ENCODE results near the gene TAF7. TPM values are rescaled to one million over a fixed set of nuclear protein-coding genes. Genes with fewer than 3 reads are reported as not detected.

Gene TAF7, protein sequence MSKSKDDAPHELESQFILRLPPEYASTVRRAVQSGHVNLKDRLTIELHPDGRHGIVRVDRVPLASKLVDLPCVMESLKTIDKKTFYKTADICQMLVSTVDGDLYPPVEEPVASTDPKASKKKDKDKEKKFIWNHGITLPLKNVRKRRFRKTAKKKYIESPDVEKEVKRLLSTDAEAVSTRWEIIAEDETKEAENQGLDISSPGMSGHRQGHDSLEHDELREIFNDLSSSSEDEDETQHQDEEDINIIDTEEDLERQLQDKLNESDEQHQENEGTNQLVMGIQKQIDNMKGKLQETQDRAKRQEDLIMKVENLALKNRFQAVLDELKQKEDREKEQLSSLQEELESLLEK
- total RNA-seq: 31.8 and 38.5 TPM in 2 replicates

DNA sequence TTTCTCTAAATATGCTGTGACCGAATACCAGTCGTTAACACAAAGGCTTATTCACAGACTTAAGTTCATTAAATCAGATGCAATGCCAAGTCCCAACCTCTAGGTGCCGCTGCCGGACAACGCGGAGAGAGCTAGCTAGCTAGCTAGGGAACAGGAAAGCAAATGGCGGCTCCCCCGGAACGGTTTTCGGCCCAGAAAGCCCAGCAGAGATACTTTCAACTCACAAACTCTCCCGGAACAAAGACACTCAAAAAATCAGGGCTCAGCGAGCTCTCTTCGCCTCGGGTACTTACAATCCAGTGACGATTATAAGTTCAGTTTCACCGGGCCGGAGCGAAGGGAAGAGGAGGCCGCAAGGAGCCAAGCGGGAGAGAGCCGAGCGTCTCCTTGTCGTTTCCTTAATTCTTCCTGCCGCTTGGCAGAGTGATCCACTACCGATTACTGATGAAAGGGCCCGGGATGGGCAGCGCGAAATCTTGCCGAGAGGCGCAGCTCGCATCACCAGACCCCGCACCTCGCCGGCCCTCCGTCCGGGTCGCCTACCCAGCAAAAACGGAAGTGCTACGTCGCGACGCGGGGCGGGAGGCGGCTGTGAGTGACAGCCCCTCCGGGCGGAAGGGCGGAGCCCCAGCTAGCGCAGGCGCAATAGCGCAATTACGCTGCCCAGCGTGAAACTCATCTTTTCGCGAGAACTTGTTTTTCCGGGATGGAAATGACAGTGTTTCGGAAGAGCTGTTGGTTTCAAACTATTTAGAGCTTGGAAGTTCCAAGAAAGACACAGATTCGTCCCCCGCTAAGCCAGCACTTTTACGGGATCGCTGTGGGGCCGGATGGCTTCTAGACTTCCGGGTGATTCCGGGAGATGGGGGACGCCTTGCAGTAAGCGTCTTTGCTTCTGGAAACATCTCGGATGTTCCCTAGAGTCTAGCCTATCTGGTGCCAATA, at the start of gene TAF7:
TSS of gene TAF7 (minus strand) at position 560 of the 945 bp plus-strand sequence. CDS start 740 bp downstream, outside the sequence.

DNA sequence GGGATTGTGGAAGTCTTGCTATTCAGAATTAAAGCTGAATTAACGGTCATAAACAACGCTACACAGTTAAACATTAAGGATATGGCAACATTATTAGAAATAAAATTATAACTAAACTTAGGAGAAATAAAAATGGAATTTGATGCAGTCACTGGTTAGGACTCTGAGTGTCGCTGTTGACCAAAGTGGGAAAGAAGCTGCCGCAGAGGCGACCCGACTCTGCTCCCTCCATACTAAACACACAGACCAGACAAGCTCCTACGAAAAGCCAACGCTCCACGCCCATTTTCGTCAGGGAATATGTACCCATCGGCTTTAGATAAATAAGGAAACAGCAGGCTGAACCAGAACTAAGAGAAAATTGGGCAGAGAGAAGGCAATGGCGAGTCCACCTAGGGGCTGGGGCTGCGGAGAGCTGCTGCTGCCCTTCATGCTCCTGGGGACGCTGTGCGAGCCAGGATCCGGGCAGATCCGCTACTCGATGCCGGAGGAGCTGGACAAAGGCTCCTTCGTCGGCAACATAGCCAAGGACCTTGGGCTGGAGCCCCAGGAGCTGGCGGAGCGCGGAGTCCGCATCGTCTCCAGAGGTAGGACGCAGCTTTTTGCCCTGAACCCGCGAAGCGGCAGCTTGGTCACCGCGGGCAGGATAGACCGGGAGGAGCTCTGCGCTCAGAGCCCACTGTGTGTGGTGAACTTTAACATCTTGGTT, 43.5 kb upstream of the TAF7 start, which contains the start of gene PCDHGA5:
TSS of gene PCDHGA5 (plus strand) at position 211 of the 709 bp plus-strand sequence. CDS start at position 380, 169 bp downstream.

DNA sequence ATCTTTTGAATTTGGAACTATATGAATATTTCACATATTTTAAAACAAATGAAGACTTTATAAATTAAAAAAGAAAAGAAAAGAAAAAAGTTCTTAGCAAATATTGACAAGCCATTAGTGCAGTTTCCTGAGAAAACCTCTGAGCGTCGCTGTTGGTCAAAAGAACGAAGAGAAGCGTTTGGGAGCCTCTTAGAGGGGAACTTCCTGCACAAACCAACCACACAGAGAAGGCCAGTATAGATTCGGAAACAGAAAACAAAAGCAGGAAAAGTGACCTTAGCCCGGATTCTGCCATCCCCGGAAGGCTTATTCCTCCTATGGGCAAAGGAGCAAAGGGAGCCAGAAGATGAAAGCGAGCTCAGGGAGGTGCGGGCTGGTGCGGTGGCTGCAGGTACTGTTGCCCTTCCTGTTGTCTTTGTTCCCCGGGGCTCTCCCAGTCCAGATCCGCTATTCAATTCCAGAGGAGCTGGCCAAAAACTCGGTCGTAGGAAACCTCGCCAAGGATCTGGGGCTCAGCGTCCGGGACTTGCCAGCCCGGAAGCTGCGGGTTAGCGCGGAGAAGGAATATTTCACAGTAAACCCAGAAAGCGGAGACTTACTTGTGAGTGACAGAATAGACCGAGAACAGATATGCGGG, 39.3 kb upstream of the TAF7 start, which contains the start of gene PCDHGB2:
TSS of gene PCDHGB2 (plus strand) at position 205 of the 637 bp plus-strand sequence. CDS start at position 347, 142 bp downstream.

DNA sequence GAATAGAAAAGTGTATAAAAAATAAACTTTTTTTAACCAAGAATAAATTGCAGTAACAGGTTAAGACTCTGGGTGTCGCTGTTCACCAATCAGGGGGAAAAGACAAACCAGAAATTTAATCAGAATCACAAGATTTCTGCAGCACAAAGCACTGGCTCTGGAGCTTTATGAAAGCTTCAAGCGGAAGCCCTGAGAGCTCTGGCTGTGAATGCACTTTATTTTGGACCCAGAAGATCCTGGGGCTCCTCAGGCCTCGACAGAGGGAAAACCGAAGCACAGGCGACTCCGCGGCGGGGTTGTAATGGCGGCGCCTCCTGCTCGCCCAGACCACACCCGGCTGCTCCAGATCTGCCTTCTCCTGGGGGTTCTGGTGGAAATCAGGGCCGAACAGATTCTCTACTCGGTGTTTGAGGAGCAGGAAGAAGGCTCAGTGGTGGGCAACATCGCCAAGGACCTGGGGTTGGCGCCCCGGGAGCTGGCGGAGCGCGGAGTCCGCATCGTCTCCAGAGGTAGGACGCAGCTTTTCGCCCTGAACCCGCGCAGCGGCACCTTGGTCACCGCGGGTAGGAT, 34.4 kb upstream of the TAF7 start, which contains the start of gene PCDHGA4:
TSS of gene PCDHGA4 (plus strand) at position 122 of the 570 bp plus-strand sequence. CDS start at position 209, 87 bp downstream.

DNA sequence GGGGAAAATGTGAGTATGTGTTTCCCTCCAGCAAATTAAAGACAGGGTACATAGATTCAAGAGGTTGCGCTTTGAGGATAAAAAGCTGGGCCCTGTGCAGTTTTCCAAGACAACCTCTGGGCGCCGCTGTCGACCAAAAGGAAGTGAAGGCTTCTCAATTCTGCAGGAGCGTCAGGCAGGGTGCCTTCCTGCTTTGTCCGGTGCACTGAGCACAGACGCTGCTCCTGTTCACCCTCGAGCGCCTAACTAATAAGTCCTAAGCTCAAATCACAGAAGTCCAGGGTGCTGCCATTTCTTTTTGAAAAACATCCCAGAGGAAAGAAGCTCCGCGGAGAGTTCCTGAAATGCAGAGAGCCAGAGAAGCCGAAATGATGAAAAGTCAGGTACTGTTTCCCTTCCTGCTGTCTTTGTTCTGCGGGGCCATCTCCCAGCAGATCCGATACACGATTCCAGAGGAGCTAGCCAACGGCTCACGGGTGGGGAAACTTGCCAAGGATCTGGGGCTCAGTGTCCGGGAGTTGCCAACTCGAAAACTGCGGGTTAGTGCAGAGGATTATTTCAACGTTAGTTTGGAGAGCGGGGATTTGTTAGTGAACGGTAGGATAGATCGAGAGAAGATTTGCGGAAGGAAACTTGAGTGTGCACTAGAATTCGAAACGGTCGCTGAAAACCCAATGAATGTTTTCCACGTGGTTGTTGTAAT, 29.5 kb upstream of the TAF7 start, which contains the start of gene PCDHGB1:
TSS of gene PCDHGB1 (plus strand) at position 183 of the 703 bp plus-strand sequence. CDS start at position 345, 162 bp downstream.

DNA sequence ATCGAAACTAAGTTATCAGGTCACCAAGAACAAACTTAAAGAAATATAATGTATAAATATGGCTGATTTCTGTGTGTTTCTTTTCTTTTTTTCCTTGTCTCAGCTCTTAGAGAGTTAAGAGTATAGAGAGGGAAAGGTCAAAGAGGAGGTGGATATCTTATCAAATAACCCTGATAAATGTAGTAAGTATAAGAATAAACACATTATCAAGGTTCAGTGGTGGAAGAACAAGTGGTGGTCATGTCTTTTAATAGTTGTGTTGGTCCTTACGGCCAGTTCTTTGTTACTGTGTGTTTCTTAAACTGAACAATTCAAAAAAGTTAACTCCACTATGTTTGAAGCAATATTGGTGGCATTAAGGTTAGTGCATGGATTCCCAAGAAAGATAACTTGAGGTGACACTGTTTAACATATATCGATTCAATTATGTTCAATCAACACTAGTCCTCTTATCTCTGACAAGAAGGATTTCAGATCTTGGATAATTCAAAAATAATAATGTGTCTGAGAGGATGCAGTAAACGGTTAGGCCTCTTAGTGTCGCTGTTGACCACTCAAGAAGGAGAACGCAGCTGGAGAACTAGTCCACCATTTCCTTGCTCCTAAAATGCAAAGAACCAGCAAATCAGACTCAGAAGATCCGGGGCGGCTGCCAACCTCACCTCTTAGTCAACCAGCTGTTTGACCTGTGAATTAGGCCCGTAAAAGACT, 22.8 kb upstream of the TAF7 start, which contains the start of gene PCDHGA3:
TSS of gene PCDHGA3 (plus strand) at position 588 of the 711 bp plus-strand sequence. CDS start 205 bp downstream, outside the sequence.

DNA sequence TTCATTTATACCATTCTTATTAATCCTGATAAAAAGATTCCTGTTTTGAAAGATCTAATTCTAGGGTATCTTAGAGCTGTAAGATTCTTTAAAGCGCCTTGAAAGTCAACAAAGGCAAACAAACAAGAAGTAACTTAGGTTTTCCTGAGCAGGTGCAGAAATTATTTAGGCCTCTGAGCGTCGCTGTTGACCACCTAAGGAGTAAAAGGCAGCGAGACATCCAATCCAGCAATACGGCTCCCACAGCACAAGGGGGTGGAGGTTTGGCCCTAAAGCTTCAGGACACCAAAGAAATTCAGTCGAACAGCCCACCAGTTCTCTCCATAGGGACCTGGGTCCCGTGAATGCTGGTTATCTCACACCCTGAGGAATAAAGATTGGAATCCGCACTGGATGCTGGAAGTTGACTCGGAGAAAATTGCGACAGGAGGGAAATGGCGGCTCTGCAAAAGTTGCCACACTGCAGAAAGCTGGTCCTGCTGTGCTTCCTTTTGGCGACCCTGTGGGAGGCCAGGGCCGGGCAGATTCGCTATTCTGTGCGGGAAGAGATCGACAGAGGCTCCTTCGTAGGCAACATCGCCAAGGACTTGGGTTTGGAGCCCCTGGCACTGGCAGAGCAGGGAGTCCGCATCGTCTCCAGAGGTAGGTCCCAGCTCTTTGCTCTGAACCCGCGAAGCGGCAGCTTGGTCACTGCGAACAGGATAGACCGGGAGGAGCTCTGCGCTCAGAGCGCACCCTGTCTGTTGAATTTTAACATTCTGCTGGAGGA, 18.1 kb upstream of the TAF7 start, which contains the start of gene PCDHGA2:
TSS of gene PCDHGA2 (plus strand) at position 223 of the 769 bp plus-strand sequence.

DNA sequence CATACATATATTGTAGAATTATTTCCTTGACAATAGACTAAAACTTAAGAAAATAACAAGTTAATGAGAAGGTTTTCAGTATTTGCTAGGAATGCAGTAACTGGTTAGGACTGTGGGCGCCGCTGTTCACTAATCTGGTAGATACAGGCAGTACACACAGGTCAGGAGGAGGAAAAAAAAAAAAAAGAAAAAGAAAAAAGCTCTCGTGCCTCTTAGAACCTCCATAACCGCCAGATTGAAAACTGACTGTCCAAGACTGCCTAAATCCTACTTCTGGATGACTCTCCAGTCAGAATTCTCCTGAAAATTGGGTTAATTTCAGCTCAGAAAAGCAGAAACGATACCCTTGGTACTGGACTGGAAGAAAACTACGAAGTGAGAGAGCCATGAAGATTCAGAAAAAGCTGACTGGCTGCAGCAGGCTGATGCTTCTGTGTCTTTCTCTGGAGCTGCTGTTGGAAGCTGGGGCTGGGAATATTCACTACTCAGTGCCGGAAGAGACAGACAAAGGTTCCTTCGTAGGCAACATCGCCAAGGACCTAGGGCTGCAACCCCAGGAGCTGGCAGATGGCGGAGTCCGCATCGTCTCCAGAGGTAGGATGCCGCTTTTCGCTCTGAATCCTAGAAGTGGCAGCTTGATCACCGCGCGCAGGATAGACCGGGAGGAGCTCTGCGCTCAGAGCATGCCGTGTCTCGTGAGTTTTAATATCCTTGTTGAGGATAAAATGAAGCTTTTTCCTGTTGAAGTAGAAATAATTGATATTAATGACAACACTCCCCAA, 9.9 kb upstream of the TAF7 start, which contains the start of gene PCDHGA1:
TSS of gene PCDHGA1 (plus strand) at position 216 of the 782 bp plus-strand sequence.

DNA sequence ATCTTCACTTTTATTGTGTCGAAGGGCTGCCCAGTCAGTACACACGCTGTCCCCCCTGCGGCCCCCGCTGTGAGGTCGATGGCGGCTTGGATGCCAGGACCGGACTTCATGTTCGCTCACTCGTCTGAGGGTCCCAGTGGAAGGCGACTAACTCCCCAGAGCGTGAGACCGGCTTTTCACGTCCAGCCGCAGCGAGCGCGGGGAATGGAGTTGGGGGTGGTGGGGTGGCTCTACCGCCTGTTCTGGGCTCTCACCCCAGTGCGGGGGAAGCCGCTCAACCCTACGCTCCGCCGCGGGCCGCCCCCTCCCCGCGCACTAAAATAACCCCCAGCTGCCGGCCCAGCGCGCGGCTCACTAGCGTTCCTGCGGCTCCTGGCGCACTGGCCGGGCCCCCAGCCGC, 16.8 kb downstream of the TAF7 start, which contains the start of gene SLC25A2:
TSS of gene SLC25A2 (minus strand) at position 294 of the 400 bp plus-strand sequence. CDS start at position 110, 184 bp downstream.

Other genes starting within 250 kb of the TAF7 start
- gene PCDHB2, start 226.2 kb downstream of the TAF7 start, total RNA-seq: 0.34 and 0.45 TPM in 2 replicates
- 0.15 and 0.17 TPM in 2 replicates for gene PCDHB3, start 220.3 kb downstream of the TAF7 start, total RNA-seq
- not detected in 2 replicates for gene PCDHB4, start 199.0 kb downstream of the TAF7 start, total RNA-seq
- gene PCDHB5, start 185.6 kb downstream of the TAF7 start, total RNA-seq: 0.84 and 0.89 TPM in 2 replicates
- not detected in 2 replicates for gene PCDHB6, start 170.7 kb downstream of the TAF7 start, total RNA-seq
- gene PCDHB7, start 148.1 kb downstream of the TAF7 start, total RNA-seq: 0.15 and 0.17 TPM in 2 replicates
- gene PCDHB8, start 143.0 kb downstream of the TAF7 start, total RNA-seq: not detected in 2 replicates
- gene PCDHB16, start 138.4 kb downstream of the TAF7 start, total RNA-seq: under 0.01 TPM in 1 of 2 replicates, not detected in the other
- not detected in 2 replicates for gene PCDHB9, start 133.6 kb downstream of the TAF7 start, total RNA-seq
- gene PCDHB10, start 128.4 kb downstream of the TAF7 start, total RNA-seq: under 0.01 and 0.15 TPM in 2 replicates
- under 0.01 TPM in 2 replicates for gene PCDHB11, start 121.2 kb downstream of the TAF7 start, total RNA-seq
- not detected in 2 replicates for gene PCDHB12, start 112.1 kb downstream of the TAF7 start, total RNA-seq
- gene PCDHB13, start 106.9 kb downstream of the TAF7 start, total RNA-seq: under 0.01 TPM in 2 replicates
- gene PCDHB14, start 97.4 kb downstream of the TAF7 start, total RNA-seq: under 0.01 TPM in 1 of 2 replicates, not detected in the other
- gene PCDHB15, start 75.4 kb downstream of the TAF7 start, total RNA-seq: 0.15 and 0.17 TPM in 2 replicates
- not detected in 2 replicates for gene SLC25A2, start 16.7 kb downstream of the TAF7 start, total RNA-seq
- gene PCDHGA1, start 9.7 kb upstream of the TAF7 start, total RNA-seq: under 0.01 and 0.15 TPM in 2 replicates
- gene PCDHGA2, start 18.0 kb upstream of the TAF7 start, total RNA-seq: 0.50 and 0.59 TPM in 2 replicates
- gene PCDHGA3, start 23.0 kb upstream of the TAF7 start, total RNA-seq: 0.15 and 0.34 TPM in 2 replicates
- 0.30 and 0.34 TPM in 2 replicates for gene PCDHGB1, start 29.3 kb upstream of the TAF7 start, total RNA-seq
- gene PCDHGA4, start 34.2 kb upstream of the TAF7 start, total RNA-seq: 1.0 and 1.3 TPM in 2 replicates
- 0.50 and 0.59 TPM in 2 replicates for gene PCDHGB2, start 39.2 kb upstream of the TAF7 start, total RNA-seq
- gene PCDHGA5, start 43.4 kb upstream of the TAF7 start, total RNA-seq: 0.15 and 0.34 TPM in 2 replicates
- gene PCDHGB3, start 49.5 kb upstream of the TAF7 start, total RNA-seq: 0.45 and 0.50 TPM in 2 replicates
- gene PCDHGA6, start 53.1 kb upstream of the TAF7 start, total RNA-seq: 0.67 and 1.0 TPM in 2 replicates
- gene PCDHGA7, start 62.0 kb upstream of the TAF7 start, total RNA-seq: 0.50 and 0.89 TPM in 2 replicates
- 4.0 and 4.4 TPM in 2 replicates for gene PCDHGB4, start 66.9 kb upstream of the TAF7 start, total RNA-seq
- 0.15 and 0.67 TPM in 2 replicates for gene PCDHGA8, start 71.8 kb upstream of the TAF7 start, total RNA-seq
- 10.6 and 13.8 TPM in 2 replicates for gene PCDHGB5, start 77.2 kb upstream of the TAF7 start, total RNA-seq
- 1.7 and 1.9 TPM in 2 replicates for gene PCDHGA9, start 82.0 kb upstream of the TAF7 start, total RNA-seq
- 1.3 and 2.1 TPM in 2 replicates for gene PCDHGB6, start 87.2 kb upstream of the TAF7 start, total RNA-seq
- 4.9 and 5.2 TPM in 2 replicates for gene PCDHGA10, start 92.2 kb upstream of the TAF7 start, total RNA-seq
- gene PCDHGB7, start 96.9 kb upstream of the TAF7 start, total RNA-seq: 6.1 and 7.2 TPM in 2 replicates
- gene PCDHGA11, start 100.3 kb upstream of the TAF7 start, total RNA-seq: 10.9 and 11.6 TPM in 2 replicates
- 7.7 and 8.4 TPM in 2 replicates for gene PCDHGA12, start 109.7 kb upstream of the TAF7 start, total RNA-seq
- gene PCDHGC3, start 155.2 kb upstream of the TAF7 start, total RNA-seq: 39.3 and 42.2 TPM in 2 replicates
- gene PCDHGC4, start 164.2 kb upstream of the TAF7 start, total RNA-seq: 0.17 and 0.30 TPM in 2 replicates
- gene PCDHGC5, start 168.3 kb upstream of the TAF7 start, total RNA-seq: 0.17 and 0.30 TPM in 2 replicates

Measured in bronchus fibroblast of lung (primary cell).